ENCODE measurements around the gene HOXB3.
"Not testable (repeated sequence)": the region's sequence is repeated elsewhere in the genome, so short reads cannot be mapped to it uniquely, and the experiment has no call there.

Gene HOXB3

GRCh38 chr17:48514477-48514876, 75.6 kb downstream of the HOXB3 start:
- no peak for DNase-seq

DNA sequence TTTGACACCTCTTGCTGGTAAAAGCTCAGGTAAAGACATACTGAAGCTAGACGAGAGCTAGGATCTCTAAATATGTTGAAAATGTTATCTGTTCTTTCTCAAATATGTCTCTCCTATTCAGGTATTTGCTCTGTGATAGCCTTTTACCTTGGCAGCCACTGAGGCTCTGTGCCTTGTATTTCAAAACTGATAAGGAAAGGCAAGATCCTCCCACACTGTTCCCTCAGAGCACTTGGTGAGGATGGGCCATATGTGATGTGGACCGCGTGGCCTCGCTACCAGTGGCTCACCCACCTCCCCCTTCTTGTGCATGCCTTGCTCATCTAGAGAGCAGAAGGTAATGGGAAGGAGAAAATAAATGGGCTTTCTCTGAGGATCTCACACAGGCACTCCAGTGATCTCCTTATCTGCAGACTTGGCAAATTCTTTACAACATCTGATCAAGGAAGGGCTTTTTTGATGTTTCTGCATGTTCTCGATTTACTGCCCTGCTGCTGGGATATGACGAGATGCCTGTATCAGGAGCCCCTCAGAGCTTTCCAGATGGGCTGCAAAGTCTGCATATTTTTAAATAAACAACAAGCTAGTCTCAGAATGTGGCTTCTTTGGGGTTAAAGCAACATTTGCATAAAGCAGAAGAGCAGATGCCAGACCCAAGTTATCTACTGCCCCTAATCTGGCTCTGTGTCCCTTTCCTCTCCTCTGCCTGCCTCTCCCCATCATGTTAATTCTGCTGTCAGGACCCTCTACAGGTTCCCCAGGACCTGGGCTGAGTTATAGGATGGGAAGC, 76.2 kb downstream of the HOXB3 start:
- DNase-seq, result no peak

DNA sequence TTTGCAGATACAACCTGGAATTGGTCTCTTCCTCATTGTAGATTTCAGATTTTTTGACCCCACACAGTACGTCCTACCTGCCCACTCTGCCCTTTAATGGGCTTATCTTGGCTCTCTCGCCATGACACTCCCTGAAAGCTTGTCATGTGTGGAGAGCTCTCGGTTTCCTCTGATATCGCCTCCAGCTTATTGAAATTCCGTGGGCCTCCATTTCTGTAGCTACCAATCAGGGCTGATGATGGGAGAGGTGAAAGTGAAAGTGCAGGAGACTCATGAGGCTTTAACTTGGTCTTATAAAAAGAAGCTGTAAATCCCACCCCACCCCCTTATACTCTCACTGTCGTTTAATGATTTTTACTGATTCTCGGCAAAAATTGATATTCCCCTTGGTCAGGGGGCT, 76.9 kb downstream of the HOXB3 start:
- DNase-seq, result no peak

DNA sequence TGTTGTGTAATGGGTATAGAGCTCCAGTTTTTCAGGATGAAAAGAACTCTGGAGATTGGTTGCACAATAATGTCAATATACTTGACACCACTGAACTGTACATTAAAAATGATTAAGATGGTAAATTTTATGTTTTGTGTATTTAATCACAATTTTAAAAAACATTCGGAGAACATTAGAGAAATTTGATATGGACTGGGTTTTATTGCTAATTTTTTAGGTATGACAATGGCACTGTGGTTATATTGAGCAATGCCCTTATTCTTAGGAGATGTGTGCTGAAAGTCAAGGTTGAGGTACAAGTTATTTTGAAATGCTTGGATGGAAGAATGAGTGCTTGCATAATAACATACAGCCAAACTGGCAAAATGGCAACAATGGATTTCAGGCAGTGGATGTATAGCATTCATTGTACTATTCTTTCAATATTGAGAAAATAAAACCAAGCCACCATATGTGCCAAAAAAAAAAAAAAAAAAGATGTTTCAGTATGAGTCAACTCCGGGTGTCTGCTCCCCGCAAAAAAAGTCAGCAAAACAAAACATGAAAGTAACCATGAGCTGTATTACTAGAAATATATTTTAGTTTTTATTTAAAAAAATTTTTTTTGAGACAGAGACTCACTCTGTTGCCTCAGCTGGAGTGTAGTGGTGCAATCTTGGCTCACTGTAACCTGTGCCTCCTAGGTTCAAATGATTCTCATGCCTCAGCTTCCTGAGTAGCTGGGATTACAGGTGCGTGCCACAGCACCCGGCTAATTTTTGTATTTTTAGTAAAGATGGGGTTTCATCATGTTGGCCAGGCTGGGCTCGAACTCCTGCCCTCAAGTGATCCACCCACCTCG, 79.1 kb downstream of the HOXB3 start:
- peak; percentile 19 to 23 for DNase-seq

DNA sequence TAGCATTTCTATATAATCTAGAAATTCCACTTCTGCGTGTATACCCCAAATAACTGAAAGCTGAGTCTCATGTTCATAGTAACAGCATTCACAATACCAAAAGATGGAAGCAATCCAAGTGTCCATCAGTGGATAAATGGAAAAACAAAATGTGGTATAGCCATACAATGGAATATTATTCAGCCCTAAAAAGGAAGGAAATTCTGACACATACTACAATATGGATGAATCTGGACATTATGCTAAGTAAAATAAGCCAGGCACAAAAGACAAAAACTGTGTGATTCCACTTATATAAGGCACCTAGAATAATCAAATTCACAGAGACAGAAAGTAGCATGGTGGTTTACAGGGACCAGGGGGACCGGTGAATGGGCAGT, 79.7 kb downstream of the HOXB3 start:
- DNase-seq, result no peak

DNA sequence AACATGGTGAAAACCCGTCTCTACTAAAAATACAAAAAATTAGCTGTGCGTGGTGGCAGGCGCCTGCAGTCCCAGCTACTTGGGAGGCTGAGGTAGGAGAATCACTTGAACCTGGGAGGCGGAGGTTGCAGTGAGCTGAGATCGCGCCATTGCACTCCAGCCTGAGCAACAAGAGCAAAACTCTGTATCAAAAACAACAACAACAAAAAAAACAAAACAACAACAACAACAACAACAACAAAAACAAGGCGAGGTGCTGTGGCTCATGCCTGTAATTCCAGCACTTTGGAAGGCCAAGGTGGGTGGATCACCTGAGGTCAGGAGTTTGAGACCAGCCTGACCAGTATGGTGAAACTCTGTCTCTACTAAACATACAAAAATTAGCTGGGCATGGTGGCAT, 80.3 kb downstream of the HOXB3 start:
- DNase-seq, result not testable (repeated sequence)

DNA sequence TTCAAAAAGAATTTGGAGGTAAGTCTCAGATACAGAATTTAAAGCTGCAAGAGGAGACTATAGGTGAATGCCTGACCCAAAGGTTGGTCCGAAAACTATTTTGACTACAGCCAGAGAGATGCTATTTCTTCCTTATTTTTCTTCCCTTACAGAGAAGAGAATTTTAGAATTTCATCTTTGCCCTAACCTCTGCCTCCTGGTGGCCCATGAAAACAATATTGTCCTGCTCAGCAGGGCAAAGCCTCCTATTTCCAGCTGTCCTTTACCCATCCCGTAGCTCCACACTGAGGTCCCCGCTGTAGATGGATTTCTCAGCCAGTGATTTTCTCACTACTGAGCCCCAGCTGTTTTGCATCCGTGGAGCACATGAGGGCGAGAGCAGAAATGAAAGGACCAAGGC, 83.8 kb downstream of the HOXB3 start:
- DNase-seq, result no peak

GRCh38 chr17:48505788-48506187, 84.3 kb downstream of the HOXB3 start:
- DNase-seq, result no peak

- no peak for DNase-seq
These were observed 85.1 kb downstream of the HOXB3 start for GRCh38 chr17:48504953-48505352.

DNA sequence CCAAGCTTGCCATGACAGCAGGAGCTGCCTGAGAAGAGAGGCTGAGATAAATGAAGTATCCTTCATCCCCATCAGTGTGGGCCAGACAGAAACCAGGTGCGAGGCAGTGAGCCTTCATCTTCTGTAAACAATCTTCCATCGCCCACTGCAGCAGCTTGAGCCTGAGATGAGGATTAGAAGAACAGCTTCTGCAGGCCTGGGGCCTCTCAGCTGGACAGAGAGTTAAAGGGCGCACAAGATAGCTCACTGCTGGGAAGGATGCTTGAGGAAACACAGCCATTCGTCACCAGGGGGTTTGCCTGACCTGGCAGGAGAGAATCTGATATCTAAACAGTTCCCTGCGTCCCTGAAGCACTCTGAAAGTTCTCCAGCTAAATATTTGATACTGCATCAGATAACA, 86.3 kb downstream of the HOXB3 start:
- DNase-seq, result no peak

GRCh38 chr17:48502901-48503300, 87.1 kb downstream of the HOXB3 start:
- DNase-seq, result no peak

DNA sequence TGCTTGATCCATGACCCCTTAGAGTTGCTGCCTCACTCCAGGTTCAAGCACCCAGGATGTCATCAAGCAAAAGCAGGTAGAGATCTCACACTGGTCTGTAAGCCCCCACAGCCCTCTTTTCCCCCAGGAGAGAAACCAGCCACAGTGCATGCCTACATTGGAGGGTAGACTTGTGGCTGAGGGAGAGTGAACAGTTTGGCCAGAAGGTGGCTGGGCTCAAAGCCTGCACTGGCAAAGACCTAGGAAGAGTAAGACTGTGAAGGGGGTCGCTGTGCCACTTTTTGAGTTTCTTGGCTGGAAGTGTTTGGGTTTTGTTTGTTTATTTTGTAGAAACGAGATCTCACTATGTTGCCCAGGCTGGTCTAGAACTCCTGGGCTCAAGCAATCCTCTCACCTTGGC, 87.7 kb downstream of the HOXB3 start:
- no peak for DNase-seq

GRCh38 chr17:48500435-48501426, 89.3 kb downstream of the HOXB3 start:
- DNase-seq, result no peak

DNA sequence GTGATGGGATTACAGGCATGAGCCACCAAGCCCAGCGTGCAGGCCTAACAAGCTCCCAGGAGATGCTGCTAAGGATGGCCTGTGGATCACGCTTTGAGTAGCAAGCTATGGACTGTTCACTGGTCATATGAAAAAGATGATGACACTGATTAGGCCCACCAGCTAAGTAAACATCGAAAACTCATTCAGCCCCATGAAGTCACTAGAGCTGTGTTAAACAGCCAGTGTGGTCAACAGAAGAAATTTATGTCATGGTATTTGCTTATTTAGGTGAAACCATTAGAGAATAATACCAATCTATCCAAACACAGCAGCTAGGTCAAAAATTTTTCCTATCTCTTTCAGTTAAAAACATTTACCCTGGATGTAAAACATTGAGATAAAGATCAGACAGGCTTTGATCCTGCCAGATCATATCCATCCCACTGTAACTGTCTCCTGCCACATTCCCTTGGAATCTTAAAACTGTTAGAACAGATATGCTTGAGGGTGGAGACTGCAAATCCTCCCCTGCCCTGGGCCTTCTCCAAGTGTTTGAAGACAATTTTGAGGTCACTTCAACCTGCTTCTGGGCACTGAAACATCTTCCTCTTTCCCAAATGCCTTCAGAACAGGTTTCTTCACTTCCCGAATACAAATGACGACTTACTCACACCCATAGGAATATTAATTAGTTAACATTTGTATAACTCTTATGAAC, 90.2 kb downstream of the HOXB3 start:
- no peak for DNase-seq

GRCh38 chr17:48499248-48499647, 90.8 kb downstream of the HOXB3 start:
- no peak for DNase-seq
